NB4 (cell line): Measurements from ENCODE around the gene STX10.
"Not testable (repeated sequence)": the region's sequence is repeated elsewhere in the genome, so short reads cannot be mapped to it uniquely, and the experiment has no call there.

Experiments
- CTCF ChIP-seq: IDR thresholded peaks from one replicate; pipeline ENCODE4 v1.5.1; 2012; ENCODE audit warnings: low read depth, low read length
- POLR2A ChIP-seq: IDR thresholded peaks from 2 replicates; pipeline ENCODE4 v1.6.1; 2011; ENCODE audit warnings: mild to moderate bottlenecking; ENCODE audit not compliant: insufficient read length; ENCODE audit errors: extremely low read depth

GRCh38 chr19:13177584-13177983, 27.4 kb upstream of the STX10 start:
- not testable (repeated sequence) for TF ChIP-seq POLR2A, CTCF
